PC-3 (cell line): ENCODE data around the gene XYLT2.
"Not testable (repeated sequence)": the region's sequence is repeated elsewhere in the genome, so short reads cannot be mapped to it uniquely, and the experiment has no call there.

Experiments used
- CTCF ChIP-seq: fragments of 300-600 bp; sonication (generic); conservative IDR thresholded peaks from 2 replicates; pipeline ENCODE4 v1.5.1; 2017; ENCODE audit warnings: antibody characterized with exemption, low read depth, mild to moderate bottlenecking, low read length
- EZH2 ChIP-seq: fragments of 300-600 bp; sonication (generic); IDR thresholded peaks from one replicate; pipeline ENCODE4 v1.6.1; 2017; ENCODE audit warnings: antibody characterized with exemption, mild to moderate bottlenecking, low read length; ENCODE audit not compliant: unreplicated experiment
- EZH2phosphoT487 ChIP-seq: fragments of 300-600 bp; sonication (generic); IDR thresholded peaks from 2 replicates; pipeline ENCODE4 v1.6.1; 2018; ENCODE audit warnings: mild to moderate bottlenecking, antibody characterized with exemption, low read length, borderline replicate concordance

GRCh38 chr17:50316660-50317059 lies 29.3 kb upstream of the XYLT2 start:
- TF ChIP-seq CTCF, EZH2, EZH2phosphoT487: not testable (repeated sequence)
